Measurements from ENCODE around the gene AKT1. TPM values are rescaled to one million over a fixed set of nuclear protein-coding genes. Genes with fewer than 3 reads are reported as not detected.
"Not testable (repeated sequence)": the region's sequence is repeated elsewhere in the genome, so short reads cannot be mapped to it uniquely, and the experiment has no call there.

The AKT1 gene
- total RNA-seq, 3 donors from 2014 or later, result 91.9 to 119 (median 116) TPM

DNA sequence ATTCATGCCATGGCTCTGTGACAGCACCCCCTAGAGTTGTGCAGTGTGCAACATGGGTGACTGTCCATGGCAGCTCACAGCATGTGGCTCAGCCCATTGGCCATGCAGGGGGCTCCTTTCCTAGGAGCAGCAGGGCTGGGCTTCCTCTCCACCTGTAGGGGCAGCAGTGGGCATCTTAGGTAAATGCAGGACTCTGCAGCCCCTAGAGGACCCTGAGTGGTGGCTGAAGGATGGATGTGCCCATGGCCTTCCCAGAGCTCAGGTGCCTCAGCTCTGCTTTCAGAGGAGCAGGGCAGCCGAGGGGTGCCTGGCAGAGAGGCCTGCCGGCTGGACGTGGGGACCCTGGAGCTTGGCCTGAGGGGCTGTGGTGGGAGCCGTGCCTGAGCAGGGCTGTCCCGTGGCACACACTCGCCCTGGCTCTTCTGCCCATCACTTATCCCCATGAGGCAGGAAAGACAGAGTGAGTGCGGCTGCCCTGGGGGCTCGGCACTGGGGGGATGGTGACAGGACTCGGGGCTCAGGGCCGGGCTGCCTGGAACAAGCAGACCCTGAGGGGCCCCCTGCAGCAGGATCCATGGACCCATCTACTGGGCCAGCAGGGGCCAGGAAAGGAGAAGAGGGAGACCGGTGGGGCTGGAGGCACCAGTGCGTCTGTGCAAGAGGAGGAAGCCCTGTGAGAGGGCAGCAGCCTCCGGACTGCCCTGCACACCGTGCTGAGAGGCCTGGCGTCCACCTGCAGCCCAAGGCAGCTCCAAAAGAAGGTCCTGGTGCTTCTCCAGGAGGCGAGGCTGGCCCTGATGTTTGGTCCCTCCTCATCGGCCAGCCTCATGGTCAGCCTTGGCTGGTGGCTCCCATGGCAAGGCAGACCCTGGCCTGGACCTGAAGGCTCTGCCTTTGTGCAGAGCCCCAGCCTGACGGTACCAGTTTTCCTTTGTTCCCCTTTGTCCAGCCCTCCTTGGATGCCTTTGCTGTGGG lies 63.9 kb downstream of the AKT1 start:
- Histone ChIP-seq H3K36me3 (no peaks in the 10 kb centered on the region), H3K27me3 (no peaks in the 10 kb centered on the region), H3K4me1 (no peaks in the 10 kb centered on the region), H3K27ac (no peak overlapping the region), H3K4me3 (no peak overlapping the region), H3K9me3 (no peaks in the 10 kb centered on the region)
- TF ChIP-seq POLR2A (IDR thresholded peaks at IDR 0.05), result no peak
- TF ChIP-seq, protein P1, sequence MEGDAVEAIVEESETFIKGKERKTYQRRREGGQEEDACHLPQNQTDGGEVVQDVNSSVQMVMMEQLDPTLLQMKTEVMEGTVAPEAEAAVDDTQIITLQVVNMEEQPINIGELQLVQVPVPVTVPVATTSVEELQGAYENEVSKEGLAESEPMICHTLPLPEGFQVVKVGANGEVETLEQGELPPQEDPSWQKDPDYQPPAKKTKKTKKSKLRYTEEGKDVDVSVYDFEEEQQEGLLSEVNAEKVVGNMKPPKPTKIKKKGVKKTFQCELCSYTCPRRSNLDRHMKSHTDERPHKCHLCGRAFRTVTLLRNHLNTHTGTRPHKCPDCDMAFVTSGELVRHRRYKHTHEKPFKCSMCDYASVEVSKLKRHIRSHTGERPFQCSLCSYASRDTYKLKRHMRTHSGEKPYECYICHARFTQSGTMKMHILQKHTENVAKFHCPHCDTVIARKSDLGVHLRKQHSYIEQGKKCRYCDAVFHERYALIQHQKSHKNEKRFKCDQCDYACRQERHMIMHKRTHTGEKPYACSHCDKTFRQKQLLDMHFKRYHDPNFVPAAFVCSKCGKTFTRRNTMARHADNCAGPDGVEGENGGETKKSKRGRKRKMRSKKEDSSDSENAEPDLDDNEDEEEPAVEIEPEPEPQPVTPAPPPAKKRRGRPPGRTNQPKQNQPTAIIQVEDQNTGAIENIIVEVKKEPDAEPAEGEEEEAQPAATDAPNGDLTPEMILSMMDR (IDR thresholded peaks at IDR 0.05), result no peak
- no peak for TF ChIP-seq POLR2AphosphoS5 (IDR thresholded peaks at IDR 0.05)
- DNase-seq (ENCODE audit: low spot score in 2 of 2), result no peak
- intact Hi-C loops (cut with DNase I; ENCODE audit: low total_unique reads), result no loop called here

DNA sequence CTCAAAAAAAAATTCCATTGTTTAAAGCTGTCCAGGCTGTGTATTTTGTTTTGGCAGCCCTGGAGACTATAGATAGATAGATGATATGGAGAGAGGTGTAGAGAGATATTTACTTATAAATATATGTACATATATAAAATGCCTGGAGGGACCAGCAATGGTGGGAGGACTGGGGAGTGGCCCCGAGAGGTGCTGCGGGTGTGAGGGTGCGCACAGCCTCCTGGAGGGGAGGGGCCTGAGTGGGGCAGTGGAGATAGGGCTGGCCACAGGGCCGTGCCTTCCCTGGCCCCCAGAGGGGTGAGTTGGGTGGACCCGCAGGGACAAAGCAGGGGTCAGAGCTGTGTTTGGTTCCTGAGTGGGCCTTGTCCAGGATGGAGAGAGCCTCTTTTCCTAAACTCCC lies 65.1 kb downstream of the AKT1 start:
- Histone ChIP-seq H3K27me3 (no peaks in the 10 kb centered on the region), H3K9me3 (no peaks in the 10 kb centered on the region), H3K4me1 (no peaks in the 10 kb centered on the region), H3K36me3 (no peaks in the 10 kb centered on the region), H3K4me3 (no peak overlapping the region), H3K27ac (no peak overlapping the region)
- DNase-seq (ENCODE audit: low spot score in 2 of 2), result no peak
- intact Hi-C loops (cut with DNase I; ENCODE audit: low total_unique reads), result no loop called here
- TF ChIP-seq POLR2AphosphoS5 (IDR thresholded peaks at IDR 0.05), result no peak
- no peak for TF ChIP-seq POLR2A (IDR thresholded peaks at IDR 0.05)
- TF ChIP-seq, protein P1 (IDR thresholded peaks at IDR 0.05), result no peak

DNA sequence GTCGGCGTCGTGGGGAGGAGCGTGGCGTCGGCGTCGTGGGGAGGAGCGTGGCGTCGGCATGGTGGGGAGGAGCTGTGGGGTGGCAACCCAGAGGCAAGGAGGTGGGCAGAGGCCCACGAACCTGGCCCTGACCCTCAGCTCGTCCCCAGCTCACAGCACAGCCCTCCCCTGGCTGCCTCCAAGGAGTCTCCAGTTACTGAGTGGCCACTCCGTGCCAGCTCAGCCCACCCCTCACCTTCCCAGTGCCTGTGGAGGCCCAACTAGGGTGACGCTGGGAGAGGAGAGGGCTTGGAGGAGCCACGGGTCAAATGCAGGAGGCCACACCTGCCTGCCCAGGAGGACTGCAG lies 65.7 kb downstream of the AKT1 start:
- Histone ChIP-seq H3K4me1 (peaks cover 3 to 5% of the 10 kb centered on the region in 2 donors), H3K36me3 (no peaks in the 10 kb centered on the region), H3K4me3 (no peak overlapping the region), H3K27ac (no peak overlapping the region), H3K9me3 (no peaks in the 10 kb centered on the region), H3K27me3 (no peaks in the 10 kb centered on the region)
- TF ChIP-seq POLR2A (IDR thresholded peaks at IDR 0.05) (no peak), POLR2AphosphoS5 (IDR thresholded peaks at IDR 0.05) (no peak)
- TF ChIP-seq, protein P1 (IDR thresholded peaks at IDR 0.05), result no peak
- intact Hi-C loops (cut with DNase I; ENCODE audit: low total_unique reads), result no loop called here
- DNase-seq (ENCODE audit: low spot score in 2 of 2), result no peak

DNA sequence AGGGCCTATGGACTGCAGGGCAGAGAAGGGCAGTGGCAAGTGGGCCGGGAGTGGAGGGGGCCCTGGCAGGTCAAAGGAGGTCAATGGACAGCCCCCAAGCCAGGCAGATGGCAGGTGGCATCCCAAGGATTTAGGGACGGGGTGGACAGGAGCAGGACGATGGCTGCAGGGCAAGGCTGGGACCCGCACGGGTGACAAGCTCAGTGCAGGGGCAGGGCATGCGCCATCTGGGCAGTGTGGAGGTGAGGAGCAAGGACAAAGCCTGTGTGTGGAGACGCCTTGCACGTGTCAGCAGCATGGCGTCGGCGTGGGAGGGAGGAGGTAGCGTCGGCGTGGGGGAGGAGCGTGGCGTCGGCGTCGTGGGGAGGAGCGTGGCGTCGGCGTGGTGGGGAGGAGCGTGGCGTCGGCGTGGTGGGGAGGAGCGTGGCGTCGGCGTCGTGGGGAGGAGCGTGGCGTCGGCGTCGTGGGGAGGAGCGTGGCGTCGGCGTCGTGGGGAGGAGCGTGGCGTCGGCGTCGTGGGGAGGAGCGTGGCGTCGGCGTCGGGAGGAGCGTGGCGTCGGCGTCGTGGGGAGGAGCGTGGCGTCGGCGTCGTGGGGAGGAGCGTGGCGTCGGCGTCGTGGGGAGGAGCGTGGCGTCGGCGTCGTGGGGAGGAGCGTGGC lies 66.2 kb downstream of the AKT1 start:
- intact Hi-C loops (cut with DNase I; ENCODE audit: low total_unique reads); DNase-seq (ENCODE audit: low spot score in 2 of 2); H3K4me1 ChIP-seq; H3K27ac ChIP-seq; H3K27me3 ChIP-seq; H3K36me3 ChIP-seq; H3K4me3 ChIP-seq; H3K9me3 ChIP-seq: not testable (repeated sequence)

DNA sequence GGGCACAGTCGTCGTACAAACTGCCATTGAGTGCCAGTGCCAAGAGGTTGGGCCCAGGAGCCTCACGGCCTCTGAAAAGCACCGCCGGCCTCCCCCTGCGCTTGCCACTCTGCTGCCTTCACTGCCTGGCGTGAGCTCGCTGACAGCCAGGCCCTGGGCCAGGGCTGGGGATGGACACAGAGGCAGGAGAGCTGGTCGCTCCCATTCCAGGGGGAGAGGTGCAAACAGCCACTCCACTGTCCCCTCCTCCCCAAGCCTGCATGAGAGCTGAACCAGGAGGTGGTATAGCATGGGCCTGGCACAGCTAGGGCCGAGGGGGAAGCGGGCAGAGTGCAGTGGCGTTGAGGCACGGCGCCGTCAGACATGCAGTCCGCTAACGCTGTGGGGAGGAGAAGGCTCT lies 66.9 kb downstream of the AKT1 start:
- H3K9me3 ChIP-seq, result no peaks in the 10 kb centered on the region
- TF ChIP-seq, protein P1 (IDR thresholded peaks at IDR 0.05), result no peak
- TF ChIP-seq POLR2A (IDR thresholded peaks at IDR 0.05) (no peak), POLR2AphosphoS5 (IDR thresholded peaks at IDR 0.05) (no peak)
- no peak overlapping the region for H3K4me3 ChIP-seq
- DNase-seq (ENCODE audit: low spot score in 2 of 2), result no peak
- peaks cover 8 to 11% of the 10 kb centered on the region in 2 donors for H3K4me1 ChIP-seq
- intact Hi-C loops (cut with DNase I; ENCODE audit: low total_unique reads), result no loop called here
- no peak overlapping the region for H3K27ac ChIP-seq
- no peaks in the 10 kb centered on the region for H3K27me3 ChIP-seq
- no peaks in the 10 kb centered on the region for H3K36me3 ChIP-seq
